SK-N-SH (cell line): ENCODE data around the gene ERMAP.

Experiments used
- EZH2phosphoT487 ChIP-seq: fragments of 200-600 bp; sonication (generic); IDR thresholded peaks from 2 replicates; pipeline ENCODE4 v1.6.1; 2017; ENCODE audit warnings: low read depth, mixed run types, mild to moderate bottlenecking, antibody characterized with exemption, moderate library complexity, borderline replicate concordance
- FOXJ3 ChIP-seq: sonication (generic); formaldehyde crosslinking; IDR thresholded peaks from 2 replicates; pipeline ENCODE4 v1.5.1; 2020; ENCODE audit warnings: mild to moderate bottlenecking, missing genetic modification reagents
- POLR2AphosphoS5 ChIP-seq: IDR thresholded peaks from 2 replicates; pipeline ENCODE4 v1.6.1; 2012; ENCODE audit warnings: low read depth, low read length
- RCOR1 ChIP-seq: fragments of 150-350 bp; IDR thresholded peaks from 2 replicates; pipeline ENCODE4 v1.6.1; 2017; ENCODE audit warnings: antibody characterized with exemption, low read length
- TF ChIP-seq, protein P1 (sequence below): IDR thresholded peaks from 2 replicates; pipeline ENCODE4 v1.6.1; 2012; ENCODE audit warnings: mild to moderate bottlenecking, low read depth, low read length, moderate library complexity

- no peak for TF ChIP-seq RCOR1
- no peak for TF ChIP-seq EZH2phosphoT487
- TF ChIP-seq, protein P1, sequence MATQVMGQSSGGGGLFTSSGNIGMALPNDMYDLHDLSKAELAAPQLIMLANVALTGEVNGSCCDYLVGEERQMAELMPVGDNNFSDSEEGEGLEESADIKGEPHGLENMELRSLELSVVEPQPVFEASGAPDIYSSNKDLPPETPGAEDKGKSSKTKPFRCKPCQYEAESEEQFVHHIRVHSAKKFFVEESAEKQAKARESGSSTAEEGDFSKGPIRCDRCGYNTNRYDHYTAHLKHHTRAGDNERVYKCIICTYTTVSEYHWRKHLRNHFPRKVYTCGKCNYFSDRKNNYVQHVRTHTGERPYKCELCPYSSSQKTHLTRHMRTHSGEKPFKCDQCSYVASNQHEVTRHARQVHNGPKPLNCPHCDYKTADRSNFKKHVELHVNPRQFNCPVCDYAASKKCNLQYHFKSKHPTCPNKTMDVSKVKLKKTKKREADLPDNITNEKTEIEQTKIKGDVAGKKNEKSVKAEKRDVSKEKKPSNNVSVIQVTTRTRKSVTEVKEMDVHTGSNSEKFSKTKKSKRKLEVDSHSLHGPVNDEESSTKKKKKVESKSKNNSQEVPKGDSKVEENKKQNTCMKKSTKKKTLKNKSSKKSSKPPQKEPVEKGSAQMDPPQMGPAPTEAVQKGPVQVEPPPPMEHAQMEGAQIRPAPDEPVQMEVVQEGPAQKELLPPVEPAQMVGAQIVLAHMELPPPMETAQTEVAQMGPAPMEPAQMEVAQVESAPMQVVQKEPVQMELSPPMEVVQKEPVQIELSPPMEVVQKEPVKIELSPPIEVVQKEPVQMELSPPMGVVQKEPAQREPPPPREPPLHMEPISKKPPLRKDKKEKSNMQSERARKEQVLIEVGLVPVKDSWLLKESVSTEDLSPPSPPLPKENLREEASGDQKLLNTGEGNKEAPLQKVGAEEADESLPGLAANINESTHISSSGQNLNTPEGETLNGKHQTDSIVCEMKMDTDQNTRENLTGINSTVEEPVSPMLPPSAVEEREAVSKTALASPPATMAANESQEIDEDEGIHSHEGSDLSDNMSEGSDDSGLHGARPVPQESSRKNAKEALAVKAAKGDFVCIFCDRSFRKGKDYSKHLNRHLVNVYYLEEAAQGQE: no peak
- TF ChIP-seq POLR2AphosphoS5: no peak
- TF ChIP-seq FOXJ3 (CRISPR knock-in tag): no peak
These were observed 32.4 kb upstream of the ERMAP start for GRCh38 chr1:42784547-42784945.
